T-helper 9 cell (primary cell): ENCODE results near the gene TSC22D2.

Experiments
- DNase-seq: peaks from one replicate; pipeline ENCODE4 v3.0.0-alpha.2; 2020
- total RNA-seq, 2 donors: gene quantifications; one replicate each; lab custom pipeline; 2026; lab: John Stamatoyannopoulos, UW

Gene TSC22D2
- 59.1 to 167 reads per million in 2 donors for total RNA-seq

DNA sequence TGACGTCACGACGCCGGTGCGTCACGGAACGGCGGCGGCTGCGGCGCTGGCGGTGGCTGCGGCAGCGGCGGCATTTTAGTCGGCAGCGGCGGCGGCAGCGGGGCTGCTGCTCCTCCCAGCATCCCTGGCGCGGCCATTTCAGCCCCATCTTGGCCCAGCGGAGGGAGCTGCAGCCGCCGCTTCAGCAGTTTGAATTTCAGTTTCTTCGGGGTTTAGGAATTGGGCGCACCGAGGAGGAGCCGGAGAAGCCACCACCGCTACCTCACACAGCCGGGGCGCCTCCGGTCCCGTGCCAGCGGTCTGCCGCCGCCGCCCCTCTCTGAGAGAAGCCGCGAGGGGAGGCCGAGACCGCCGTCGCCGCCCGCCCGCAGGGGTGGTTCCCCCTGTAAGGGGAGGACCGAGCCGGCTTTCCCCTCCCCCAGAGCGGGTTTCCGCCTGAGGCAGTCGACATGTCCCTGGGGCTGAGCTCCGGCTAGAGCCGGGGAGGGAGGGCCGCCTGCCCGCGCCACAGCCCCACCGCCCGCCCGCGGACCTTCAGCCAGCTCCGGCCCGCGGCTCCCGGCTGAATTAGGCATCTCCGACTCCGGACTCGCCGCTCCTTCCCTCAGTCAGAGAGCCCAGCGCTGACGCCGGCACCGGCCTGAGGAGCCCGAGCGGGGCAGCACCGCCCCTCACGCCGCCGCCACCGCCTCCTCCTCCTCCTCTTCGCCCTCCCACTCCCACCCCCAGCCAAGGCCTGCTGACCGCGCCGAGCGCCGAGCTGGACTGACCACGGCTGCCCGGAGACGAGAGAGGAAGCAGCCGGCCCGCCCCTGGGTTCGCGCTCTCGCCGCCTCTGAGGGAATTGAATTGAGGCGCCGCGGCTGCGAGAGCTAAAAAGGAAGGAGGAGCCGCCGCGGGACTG, at the start of gene TSC22D2:
TSC22D2 (plus strand) TSS at position 78 of the 904 bp plus-strand sequence. CDS start 1,053 bp downstream, outside the sequence.
- DNase-seq, result peak; percentile 98

- DNase-seq, result no peak
Measured at GRCh38 chr3:150359381-150359780, 48.7 kb upstream of the TSC22D2 start.

GRCh38 chr3:150360966-150361365, 47.1 kb upstream of the TSC22D2 start:
- DNase-seq, result no peak

DNA sequence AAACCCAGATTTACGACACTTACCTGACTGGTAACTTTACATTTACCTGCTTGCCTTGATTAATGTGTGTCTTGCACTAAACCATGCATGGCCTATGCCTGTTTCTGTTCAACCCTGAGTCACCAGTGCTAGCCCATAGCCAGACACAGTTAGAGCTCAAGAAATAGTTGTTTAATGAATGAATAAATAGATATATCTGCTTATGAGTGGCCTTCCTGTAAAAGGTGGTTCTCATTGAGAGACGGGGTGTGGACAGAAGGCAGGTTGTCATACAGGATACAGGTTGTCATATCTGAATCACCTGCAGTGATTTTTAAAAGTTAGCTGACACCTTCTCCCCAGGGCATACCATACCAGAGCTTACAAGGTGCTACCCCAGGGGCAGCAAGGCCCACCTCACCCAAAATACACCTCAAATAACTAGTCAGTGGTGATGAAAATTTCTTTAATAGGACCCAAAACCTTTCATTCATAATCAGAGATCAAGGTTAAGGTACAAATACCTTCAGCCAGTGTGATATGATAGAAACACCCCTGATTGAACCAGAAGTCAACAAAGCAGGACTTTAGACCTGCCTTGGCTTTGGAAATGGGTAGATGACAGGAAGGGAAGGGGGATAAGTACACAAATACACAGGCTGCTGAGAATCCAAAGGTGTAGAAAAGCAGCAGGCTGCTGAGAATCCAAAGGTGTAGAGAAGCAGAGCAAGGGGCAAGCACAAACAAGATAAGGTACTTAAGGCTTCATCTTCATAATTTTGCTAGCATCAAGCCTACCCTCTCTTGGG, 45.4 kb upstream of the TSC22D2 start:
- no peak for DNase-seq

DNA sequence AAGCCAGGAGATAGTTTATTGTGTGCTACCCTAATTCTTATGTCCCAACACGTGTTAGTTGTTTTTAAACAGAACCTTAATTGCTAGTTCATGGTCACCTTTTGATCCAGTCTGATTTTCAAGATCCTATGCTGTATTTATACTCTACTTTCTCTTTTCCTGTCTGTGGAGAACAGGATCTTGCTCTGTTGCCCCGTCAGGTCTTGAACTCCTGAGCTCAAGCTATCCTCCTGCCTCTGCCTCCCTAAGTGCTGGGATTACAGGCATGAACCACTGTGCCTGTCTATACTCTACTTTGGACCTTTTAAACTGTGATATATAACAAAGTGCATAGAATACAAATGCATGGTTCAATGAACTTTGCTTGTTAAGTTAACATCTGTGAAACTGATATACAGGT, 44.7 kb upstream of the TSC22D2 start:
- no peak for DNase-seq

GRCh38 chr3:150365132-150365604, 42.9 kb upstream of the TSC22D2 start:
- no peak for DNase-seq

DNA sequence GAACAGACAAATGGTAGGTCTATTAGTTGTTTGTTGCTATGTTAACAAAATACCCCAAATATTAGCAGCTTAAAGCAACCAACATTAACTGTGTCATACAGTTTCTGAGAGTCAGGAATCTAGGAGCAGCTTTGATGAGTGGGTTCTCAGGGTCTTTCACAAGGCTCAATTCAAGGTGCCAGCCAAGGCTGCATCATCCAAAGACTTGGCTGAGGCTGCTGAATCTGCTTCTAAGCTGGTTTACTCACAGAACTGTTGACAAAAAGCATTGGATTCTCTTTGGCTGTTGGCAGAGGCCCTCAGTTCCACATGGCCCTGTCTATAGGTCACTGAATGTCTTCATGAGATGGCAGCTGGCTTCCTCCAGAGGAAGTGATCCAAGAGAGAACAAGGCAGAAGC, 40.3 kb upstream of the TSC22D2 start:
- no peak for DNase-seq

- DNase-seq, result no peak
Measured at GRCh38 chr3:150370122-150370602, 37.9 kb upstream of the TSC22D2 start.

- no peak for DNase-seq
Measured at GRCh38 chr3:150370999-150371398, 37.1 kb upstream of the TSC22D2 start.

GRCh38 chr3:150371741-150372254, 36.3 kb upstream of the TSC22D2 start:
- DNase-seq, result no peak

DNA sequence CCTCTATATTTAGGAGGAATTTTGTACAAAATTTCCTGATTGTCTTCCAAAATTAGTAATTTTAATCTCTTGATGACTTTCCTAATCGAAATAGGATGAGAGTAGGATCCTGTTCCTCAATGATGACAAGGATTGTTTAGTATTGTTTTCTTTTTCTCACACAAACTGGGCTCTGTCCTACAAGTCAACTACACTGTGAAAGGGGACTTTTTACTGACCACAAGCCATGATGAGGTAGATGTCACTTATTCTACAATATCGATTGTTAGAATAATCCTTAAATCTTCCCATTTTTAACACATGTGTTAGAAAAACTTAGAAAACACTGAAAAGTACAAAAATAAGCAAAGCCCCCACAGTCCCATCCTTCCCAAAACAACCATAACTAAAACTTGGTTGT, 35.8 kb upstream of the TSC22D2 start:
- no peak for DNase-seq

DNA sequence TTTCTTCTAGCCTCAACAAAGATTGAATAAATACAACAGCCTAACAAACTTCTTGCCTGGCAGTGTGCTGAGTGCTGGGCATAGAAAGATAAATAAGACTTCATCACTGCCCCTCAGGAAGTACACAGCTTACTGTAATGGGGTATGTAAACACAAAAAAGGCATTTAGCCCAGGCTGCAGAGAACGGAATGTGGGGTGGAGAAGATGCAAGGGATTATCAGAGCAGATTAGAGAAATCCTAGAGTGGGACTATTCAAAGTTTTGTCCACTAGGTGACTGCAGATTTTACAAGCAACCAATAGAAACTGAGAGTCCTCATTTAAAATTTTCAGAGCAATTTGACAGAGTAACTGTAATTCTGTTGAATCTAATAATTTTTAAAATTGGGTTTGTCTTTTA, 35.4 kb upstream of the TSC22D2 start:
- DNase-seq, result no peak

DNA sequence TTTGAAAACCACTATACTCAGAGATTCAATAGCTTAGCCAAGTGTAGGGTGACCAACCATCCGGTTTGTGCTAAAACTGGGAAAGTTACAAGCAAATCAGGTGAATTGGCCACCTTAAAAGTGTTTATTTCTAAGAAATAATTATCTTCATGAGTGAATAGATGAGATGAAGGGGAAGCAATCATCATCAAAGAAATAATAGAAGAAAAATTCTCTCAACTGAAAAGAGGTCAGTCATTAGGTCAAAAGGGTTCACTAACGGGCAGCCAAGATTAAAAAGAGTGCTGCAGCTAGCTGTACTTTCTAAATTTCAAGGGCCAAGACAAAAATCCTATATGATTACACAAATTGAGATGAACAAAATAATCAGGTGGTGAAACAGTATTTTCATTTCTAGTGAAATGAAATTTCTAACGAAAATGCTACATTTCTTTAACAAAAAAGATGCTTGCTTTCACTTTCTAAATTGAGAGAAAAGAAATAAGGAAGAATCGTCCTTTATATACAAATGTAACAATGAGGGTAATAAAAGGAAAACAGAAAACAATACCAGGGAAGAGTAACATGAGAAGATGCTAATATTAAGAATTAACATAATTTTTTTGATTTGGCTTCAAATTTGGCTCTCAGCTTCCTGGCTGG, 34.7 kb upstream of the TSC22D2 start:
- DNase-seq, result no peak

DNA sequence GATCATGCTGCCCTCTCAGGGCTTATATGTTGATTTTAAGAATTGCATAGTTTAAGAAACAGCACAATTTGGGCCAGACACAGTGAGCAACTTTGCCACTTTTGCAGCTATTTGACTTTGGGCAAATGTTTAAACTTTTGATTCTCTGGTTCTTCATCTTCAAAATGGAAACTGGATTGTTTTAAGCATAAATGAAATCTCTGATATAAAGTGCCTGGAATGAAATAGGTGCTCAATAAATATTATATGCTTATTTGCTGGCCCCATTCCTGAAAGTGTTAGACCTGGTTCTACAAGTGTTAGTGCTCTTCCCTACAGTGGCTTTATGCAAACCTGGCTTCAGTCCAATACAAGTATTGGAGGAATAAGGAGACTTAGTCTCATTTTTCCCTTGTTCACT, 33.1 kb upstream of the TSC22D2 start:
- no peak for DNase-seq

GRCh38 chr3:150376001-150376848, 31.9 kb upstream of the TSC22D2 start:
- no peak for DNase-seq

DNA sequence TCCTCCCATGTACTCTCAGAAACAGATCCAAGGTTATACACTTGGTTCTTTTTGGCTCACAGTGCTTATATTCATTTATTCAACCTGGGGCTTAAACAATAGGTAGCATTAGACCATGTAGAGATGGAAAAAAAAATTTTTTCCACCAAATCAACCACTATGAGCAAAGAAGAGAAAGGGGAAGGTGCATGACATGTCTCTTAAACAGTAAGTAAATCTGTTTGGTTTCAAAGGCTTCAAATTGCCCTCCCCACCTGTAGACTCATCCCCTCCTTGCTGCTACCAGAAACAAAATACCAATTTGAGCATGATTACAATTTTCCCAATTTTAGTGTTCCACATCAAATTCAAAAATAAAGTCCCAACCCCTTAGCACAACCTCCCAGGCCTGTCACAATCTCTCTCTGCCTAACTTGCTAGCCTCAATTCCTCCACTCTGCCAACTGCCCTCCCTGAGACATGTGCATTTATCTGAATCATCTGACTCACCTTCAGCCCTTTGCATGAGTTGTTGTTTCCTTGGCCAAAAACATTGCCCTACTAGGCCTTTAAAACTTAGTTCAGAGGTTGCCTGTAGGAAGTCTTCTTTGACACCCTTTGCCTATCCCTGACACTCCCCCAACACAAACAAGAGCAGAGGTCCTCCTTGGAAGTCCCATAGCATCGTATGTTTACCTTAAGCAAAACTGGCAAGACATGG, 30.3 kb upstream of the TSC22D2 start:
- DNase-seq, result no peak

GRCh38 chr3:150378301-150378748, 29.8 kb upstream of the TSC22D2 start:
- no peak for DNase-seq

DNA sequence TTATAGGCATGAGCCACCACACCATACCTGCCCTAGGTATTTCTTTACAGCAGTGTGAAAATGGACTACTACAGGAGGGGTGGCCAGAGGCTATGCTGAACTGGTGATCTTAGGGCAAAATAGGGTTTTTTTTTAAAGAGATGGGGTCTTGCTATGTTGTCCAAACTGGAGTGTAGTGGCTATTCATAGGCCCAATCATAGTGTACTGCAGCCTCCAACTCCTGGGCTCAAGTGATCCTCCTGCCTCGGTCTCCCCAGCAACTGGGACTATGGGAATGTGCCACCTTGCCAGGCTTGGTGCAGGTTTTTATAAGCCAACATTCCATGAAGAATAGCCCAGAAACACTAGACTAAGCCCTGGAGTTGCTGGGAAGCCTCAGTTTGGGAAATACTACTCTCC, 28.6 kb upstream of the TSC22D2 start:
- DNase-seq, result no peak

- peak; percentile 9 for DNase-seq
Measured at GRCh38 chr3:150384296-150385212, 23.5 kb upstream of the TSC22D2 start.
